Bronchial epithelial cell (primary cell): ENCODE measurements around the gene EPHB2. TPM values are rescaled to one million over a fixed set of nuclear protein-coding genes. Genes with fewer than 3 reads are reported as not detected.

Experiments
- DNase-seq: peaks from one replicate; pipeline ENCODE4 v3.0.0-alpha.2; 2010; ENCODE audit warnings: low read depth
- FAIRE-seq: peaks from 2 replicates; lab custom pipeline; 2011; peaks lifted over from hg19 to GRCh38; lab: Jason Lieb, UNC
- H3K27me3 ChIP-seq: 2 replicates; pipeline ENCODE4 v1.5.1; 2011; ENCODE audit warnings: low read length; ENCODE audit not compliant: control insufficient read depth, insufficient read depth
- H3K36me3 ChIP-seq: 2 replicates; pipeline ENCODE4 v1.5.1; 2011; ENCODE audit warnings: low read length; ENCODE audit not compliant: control insufficient read depth, insufficient read depth
- H3K4me3 ChIP-seq: 2 replicates; pipeline ENCODE4 v1.5.1; 2011; ENCODE audit warnings: mild to moderate bottlenecking, low read depth, low read length, control low read depth
- total RNA-seq: library from RNA; depleted of rRNA; stranded (reverse); fragments of >200 nt; gene quantifications from 2 replicates; pipeline ENCODE4 v1.2.1, GENCODE V29; 2014
- TF ChIP-seq, protein P1 (sequence below): IDR thresholded peaks from 2 replicates; pipeline ENCODE4 v1.5.1; 2011; ENCODE audit warnings: mild to moderate bottlenecking, moderate library complexity, low read length, control low read depth, inconsistent platforms; ENCODE audit not compliant: insufficient read depth, severe bottlenecking

The EPHB2 gene
- total RNA-seq, 1 donor from 2014 or later = 10.0 TPM

DNA sequence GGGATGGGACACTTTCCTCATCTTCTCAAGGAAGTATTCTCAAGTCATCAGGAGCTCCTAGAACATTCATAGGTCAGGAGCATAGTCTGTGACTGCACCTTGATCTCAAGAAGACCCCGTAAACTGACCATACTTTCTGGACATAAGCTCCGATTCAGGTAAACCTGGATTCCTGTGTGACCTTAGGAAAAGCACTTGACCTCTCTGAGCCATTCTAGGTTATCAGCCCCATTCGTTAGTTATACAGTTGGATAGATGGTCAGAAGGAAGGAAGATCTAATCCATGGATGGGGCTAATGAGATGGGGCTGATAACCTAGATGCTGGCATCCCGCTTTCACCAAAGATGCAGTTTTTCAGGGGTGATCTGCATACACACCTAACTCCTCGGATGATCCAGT lies 114.3 kb downstream of the EPHB2 start:
- TF ChIP-seq, protein P1, sequence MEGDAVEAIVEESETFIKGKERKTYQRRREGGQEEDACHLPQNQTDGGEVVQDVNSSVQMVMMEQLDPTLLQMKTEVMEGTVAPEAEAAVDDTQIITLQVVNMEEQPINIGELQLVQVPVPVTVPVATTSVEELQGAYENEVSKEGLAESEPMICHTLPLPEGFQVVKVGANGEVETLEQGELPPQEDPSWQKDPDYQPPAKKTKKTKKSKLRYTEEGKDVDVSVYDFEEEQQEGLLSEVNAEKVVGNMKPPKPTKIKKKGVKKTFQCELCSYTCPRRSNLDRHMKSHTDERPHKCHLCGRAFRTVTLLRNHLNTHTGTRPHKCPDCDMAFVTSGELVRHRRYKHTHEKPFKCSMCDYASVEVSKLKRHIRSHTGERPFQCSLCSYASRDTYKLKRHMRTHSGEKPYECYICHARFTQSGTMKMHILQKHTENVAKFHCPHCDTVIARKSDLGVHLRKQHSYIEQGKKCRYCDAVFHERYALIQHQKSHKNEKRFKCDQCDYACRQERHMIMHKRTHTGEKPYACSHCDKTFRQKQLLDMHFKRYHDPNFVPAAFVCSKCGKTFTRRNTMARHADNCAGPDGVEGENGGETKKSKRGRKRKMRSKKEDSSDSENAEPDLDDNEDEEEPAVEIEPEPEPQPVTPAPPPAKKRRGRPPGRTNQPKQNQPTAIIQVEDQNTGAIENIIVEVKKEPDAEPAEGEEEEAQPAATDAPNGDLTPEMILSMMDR = no peak
- DNase-seq = no peak
- H3K36me3 ChIP-seq = no peaks in the 10 kb centered on the region
- no peaks in the 10 kb centered on the region for H3K27me3 ChIP-seq
- no peak for FAIRE-seq
- no peak overlapping the region for H3K4me3 ChIP-seq

DNA sequence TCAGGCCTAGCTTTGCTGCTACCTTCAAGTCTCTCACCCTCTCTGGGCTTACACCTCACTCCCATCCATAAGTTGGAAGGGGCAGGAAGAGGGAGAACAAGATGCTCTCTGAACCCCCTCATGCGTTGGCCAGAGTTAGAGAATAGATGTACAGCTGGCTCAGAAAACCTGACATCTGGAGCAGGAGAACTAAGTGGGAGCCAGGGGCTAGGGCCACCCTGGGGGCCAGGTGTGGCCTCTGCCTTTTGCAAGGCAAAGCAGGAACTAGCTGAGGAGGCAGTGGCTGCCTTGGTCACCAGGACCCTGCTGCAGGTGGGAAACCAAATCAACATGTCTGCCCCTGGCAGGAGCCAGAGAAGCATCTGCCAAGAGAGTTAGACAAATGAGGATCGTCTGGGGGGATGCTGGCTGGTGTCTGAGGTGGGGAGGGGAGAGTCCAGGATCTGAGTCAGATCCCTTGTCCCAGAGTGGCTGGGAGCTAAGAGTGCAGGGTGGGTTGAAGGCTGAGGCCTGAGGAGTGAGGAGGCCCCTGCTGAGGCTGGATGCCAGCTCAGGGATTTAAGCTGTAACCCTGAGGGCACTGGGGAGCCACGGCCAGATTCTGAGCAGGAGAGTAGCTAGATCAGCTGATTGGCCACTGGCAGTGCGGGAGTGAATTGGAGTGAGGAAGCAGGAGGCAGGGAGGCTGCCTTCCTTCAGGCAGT lies 115.0 kb downstream of the EPHB2 start:
- DNase-seq (no peak), FAIRE-seq (no peak)
- no peaks in the 10 kb centered on the region for H3K36me3 ChIP-seq
- no peaks in the 10 kb centered on the region for H3K27me3 ChIP-seq
- TF ChIP-seq, protein P1 = no peak
- H3K4me3 ChIP-seq = no peak overlapping the region

DNA sequence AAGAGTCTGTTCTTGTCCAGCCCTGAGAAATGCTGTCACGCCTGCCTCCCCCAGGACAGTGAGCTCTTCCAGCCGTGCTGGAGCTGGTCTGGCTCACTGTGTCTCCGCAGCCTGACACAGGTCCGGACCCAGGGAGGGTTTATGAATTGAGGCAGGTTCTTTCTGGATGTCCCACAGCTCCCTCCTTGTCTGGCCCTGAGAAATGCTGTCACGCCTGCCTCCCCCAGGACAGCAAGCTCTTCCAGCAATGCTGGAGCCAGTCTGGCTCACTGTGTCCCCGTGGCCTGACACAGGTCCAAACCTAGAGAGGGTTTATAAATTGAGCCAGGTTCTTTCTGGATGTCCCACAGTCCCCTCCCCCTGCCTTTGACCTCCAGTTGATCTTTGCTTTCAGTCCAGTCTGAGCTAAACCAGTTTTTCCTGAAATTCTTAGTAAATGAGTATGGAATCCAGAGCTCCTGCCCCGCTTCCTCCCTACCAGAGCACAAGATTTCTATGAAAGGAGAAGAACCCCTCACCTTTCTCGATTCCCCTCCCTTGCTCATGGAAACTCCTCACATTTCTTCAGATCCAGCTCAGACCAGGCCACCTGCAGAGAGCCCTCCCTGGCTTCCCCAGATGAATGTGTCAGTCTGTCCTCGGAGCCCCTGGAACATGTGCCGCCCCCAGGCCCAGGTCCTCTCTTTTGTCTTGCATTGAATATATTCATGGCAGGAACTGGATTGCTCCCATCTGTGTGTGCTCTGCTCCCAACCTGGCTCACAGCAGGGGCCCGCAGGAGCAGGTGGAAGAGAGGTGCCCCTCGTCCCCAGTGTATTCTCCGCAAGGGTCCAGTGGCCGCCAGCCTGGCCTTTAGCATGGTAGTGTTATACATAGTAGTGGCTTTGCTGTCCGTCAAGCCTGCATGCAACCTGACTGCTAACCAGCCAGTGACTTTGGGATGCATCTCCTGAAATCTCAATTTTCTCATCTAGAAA lies 116.3 kb downstream of the EPHB2 start:
- TF ChIP-seq, protein P1 = no peak
- Histone ChIP-seq H3K4me3 (no peak overlapping the region), H3K36me3 (no peaks in the 10 kb centered on the region), H3K27me3 (no peaks in the 10 kb centered on the region)
- peak; percentile 76 for FAIRE-seq
- DNase-seq = peak; percentile 68

DNA sequence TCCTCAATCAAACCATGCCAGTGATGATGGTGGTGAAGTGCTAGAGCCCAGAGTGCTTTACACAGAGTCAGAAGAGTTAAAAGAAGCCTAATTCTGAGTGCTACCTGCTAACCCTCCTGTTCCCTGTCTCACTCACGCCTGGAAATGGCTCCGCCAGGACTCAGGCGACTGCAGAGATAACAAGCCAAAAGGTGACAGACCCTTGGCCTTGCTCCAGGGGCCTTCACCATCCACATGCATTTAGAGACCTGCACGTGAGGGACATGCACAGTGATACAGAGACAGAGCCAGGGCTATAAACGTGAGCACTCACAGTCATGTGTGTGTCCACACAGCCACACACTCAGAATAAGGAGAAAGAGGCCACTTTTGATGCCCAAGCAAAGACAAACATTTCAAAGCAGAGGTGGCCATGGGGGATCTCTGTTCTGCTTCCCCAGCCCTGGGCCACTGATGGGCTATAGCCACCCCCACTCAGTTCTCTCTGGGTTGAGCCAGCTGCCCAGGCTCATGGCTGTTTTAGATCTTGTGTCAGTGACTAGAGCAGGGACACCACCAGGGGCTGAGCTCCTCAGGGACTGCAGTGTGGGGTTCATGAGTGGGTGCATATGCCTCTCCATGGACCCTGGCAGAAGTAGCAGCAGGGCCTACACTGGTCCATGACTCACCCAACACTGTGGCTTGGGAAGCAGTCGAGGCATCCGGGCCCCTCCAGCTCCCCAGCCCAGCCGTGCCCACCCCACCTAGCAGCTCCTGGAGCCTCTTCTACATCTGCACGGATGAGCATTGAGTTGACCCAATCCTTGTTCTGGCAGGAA lies 117.2 kb downstream of the EPHB2 start:
- TF ChIP-seq, protein P1 = no peak
- Histone ChIP-seq H3K36me3 (no peaks in the 10 kb centered on the region), H3K27me3 (no peaks in the 10 kb centered on the region), H3K4me3 (no peak overlapping the region)
- DNase-seq = no peak
- no peak for FAIRE-seq

DNA sequence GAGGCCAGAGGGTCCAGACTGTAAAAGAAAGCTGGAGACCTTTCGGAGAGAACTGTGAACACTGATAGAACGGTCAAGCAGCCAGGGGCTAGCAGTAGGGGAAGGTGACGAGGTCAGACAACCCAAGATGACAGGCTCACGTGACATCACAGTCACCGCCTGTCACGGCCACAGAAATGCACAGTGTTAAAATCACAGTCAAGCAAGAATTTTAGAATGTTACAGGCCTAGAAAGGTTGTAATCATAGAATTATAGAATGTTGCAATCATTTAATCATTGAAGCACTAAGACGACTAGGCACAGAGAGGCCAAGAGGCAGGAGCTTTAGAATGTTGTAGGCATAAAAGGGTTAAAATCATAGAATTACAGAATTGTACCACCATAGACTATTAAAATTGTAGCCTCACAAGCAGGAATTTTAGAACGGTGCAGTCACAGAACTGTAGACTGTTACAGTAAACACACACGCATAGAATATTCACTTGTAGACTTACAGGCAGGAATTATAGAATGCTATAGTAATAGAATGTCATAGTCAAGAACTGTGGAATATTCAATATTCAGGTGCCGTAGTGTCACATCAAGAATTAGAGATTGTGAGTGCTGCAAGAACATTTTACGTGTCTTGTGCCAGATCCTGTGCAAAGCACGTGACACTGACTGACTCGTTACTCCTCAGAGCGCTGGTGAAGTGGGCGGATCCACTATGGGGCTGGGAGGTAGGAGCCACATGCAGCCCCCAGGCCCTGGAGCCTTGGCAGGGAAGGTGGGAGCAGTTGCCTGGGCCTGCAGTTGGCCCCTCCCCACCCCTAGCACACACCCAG lies 118.1 kb downstream of the EPHB2 start:
- Histone ChIP-seq H3K4me3 (no peak overlapping the region), H3K36me3 (no peaks in the 10 kb centered on the region), H3K27me3 (no peaks in the 10 kb centered on the region)
- DNase-seq (peak; percentile 75), FAIRE-seq (peak; percentile 77)
- TF ChIP-seq, protein P1 = no peak
